ENCODE data around the gene TMC1.

DNA sequence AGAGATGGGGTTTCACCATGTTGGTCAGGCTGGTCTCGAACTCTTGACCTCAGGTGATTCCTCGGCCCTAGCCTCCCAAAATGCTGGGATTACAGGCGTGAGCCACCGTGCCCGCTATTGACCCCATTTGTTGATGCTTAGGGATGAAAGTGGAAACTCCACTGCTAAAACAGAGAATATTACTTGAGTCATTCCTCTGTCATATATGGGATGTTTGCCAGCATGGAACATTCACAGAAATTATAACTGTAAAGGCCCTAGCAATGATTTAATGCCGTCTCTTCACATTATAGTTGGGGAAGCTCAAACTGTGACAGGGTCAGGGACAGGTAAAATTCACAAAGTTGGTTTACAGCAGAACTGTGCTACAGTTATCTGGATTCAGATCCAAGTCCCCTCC is 94.5 kb downstream of the TMC1 start:
- TF ChIP-seq, protein P1, sequence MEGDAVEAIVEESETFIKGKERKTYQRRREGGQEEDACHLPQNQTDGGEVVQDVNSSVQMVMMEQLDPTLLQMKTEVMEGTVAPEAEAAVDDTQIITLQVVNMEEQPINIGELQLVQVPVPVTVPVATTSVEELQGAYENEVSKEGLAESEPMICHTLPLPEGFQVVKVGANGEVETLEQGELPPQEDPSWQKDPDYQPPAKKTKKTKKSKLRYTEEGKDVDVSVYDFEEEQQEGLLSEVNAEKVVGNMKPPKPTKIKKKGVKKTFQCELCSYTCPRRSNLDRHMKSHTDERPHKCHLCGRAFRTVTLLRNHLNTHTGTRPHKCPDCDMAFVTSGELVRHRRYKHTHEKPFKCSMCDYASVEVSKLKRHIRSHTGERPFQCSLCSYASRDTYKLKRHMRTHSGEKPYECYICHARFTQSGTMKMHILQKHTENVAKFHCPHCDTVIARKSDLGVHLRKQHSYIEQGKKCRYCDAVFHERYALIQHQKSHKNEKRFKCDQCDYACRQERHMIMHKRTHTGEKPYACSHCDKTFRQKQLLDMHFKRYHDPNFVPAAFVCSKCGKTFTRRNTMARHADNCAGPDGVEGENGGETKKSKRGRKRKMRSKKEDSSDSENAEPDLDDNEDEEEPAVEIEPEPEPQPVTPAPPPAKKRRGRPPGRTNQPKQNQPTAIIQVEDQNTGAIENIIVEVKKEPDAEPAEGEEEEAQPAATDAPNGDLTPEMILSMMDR (IDR thresholded peaks at IDR 0.05), result no peak
- no peak for TF ChIP-seq POLR2AphosphoS5 (IDR thresholded peaks at IDR 0.05)

All from breast epithelium (tissue), 3 donors.